Measurements from ENCODE around the gene MYLK. TPM values are rescaled to one million over a fixed set of nuclear protein-coding genes. Genes with fewer than 3 reads are reported as not detected.

The MYLK gene
- total RNA-seq, 4 donors from 2014 or later: 24.6 to 47.0 (median 39.2) TPM

DNA sequence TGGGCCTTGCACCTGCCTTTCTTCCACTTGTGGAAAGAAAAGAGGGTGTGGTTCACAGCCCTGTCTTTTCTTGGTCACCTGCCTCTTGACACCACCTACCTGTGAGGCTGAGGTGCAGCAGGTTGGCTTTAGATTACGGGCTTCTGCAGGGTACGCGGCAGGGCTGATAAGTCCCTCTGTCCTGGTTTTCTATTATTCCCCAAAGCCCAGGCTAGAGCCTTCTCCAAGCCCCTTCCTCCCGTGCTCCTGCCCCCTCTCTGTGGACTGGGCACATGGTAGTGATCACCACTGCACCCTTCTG is 254.4 kb downstream of the MYLK start:
- Histone ChIP-seq H3K36me3 (peaks cover 9% of the 10 kb centered on the region), H3K4me3 (no peak overlapping the region), H3K27ac (no peak overlapping the region), H3K4me1 (peaks cover 14% of the 10 kb centered on the region), H3K9me3 (no peaks in the 10 kb centered on the region), H3K27me3 (no peaks in the 10 kb centered on the region)
- TF ChIP-seq EP300 (IDR thresholded peaks at IDR 0.05): no peak
- no peak for TF ChIP-seq POLR2A (IDR thresholded peaks at IDR 0.05)
- TF ChIP-seq POLR2AphosphoS5 (IDR thresholded peaks at IDR 0.05): no peak
- TF ChIP-seq, protein P1, sequence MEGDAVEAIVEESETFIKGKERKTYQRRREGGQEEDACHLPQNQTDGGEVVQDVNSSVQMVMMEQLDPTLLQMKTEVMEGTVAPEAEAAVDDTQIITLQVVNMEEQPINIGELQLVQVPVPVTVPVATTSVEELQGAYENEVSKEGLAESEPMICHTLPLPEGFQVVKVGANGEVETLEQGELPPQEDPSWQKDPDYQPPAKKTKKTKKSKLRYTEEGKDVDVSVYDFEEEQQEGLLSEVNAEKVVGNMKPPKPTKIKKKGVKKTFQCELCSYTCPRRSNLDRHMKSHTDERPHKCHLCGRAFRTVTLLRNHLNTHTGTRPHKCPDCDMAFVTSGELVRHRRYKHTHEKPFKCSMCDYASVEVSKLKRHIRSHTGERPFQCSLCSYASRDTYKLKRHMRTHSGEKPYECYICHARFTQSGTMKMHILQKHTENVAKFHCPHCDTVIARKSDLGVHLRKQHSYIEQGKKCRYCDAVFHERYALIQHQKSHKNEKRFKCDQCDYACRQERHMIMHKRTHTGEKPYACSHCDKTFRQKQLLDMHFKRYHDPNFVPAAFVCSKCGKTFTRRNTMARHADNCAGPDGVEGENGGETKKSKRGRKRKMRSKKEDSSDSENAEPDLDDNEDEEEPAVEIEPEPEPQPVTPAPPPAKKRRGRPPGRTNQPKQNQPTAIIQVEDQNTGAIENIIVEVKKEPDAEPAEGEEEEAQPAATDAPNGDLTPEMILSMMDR (IDR thresholded peaks at IDR 0.05): no peak
- 88% methylated on average over 4 of the region's 4 CpGs for WGBS
- no peak for DNase-seq (ENCODE audit: low spot score in 2 of 2)

DNA sequence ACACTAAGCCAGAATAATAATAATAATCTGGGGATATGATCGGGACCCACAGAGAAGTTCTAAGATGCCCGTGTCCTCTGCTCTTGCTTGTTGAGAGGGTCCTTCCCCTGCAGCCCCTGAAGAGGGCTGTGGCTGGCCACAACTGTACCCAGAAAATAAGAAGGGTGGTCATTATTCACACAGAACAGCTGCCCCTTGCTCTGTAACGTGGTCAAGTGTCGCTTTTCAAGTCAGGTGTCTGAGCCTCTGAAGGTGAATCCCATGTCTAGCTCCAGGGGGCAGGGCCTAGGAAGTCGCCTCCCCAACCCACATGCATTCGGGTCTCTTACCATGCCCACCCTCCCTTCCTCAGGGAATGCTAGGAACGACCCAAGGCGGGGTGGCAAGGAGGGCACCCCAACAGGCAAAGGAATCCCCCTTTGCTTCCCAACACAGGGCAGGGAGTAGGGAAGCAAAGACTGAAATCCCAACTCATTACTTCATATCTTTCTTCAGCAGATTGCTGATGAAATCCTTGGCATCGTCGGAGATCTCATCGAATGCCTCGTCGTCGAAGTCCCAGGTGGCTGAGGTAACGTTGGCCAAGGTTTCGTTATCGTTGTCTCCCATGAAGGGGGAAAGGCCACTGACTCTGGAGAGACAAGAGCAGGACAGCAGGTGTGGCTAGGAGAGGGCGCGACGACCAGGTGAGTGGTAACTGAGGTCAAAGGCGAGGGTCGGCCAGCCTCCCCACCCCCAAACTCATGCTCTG is 255.0 kb downstream of the MYLK start:
- Histone ChIP-seq H3K4me1 (peaks cover 9% of the 10 kb centered on the region), H3K27ac (no peak overlapping the region), H3K36me3 (peaks cover 11% of the 10 kb centered on the region), H3K4me3 (no peak overlapping the region), H3K9me3 (no peaks in the 10 kb centered on the region), H3K27me3 (no peaks in the 10 kb centered on the region)
- TF ChIP-seq, protein P1 (IDR thresholded peaks at IDR 0.05): no peak
- no peak for TF ChIP-seq EP300 (IDR thresholded peaks at IDR 0.05)
- no peak for TF ChIP-seq POLR2A (IDR thresholded peaks at IDR 0.05)
- TF ChIP-seq POLR2AphosphoS5 (IDR thresholded peaks at IDR 0.05): no peak
- no peak for DNase-seq (ENCODE audit: low spot score in 2 of 2)
- WGBS: 94% methylated on average over 22 of the region's 22 CpGs

DNA sequence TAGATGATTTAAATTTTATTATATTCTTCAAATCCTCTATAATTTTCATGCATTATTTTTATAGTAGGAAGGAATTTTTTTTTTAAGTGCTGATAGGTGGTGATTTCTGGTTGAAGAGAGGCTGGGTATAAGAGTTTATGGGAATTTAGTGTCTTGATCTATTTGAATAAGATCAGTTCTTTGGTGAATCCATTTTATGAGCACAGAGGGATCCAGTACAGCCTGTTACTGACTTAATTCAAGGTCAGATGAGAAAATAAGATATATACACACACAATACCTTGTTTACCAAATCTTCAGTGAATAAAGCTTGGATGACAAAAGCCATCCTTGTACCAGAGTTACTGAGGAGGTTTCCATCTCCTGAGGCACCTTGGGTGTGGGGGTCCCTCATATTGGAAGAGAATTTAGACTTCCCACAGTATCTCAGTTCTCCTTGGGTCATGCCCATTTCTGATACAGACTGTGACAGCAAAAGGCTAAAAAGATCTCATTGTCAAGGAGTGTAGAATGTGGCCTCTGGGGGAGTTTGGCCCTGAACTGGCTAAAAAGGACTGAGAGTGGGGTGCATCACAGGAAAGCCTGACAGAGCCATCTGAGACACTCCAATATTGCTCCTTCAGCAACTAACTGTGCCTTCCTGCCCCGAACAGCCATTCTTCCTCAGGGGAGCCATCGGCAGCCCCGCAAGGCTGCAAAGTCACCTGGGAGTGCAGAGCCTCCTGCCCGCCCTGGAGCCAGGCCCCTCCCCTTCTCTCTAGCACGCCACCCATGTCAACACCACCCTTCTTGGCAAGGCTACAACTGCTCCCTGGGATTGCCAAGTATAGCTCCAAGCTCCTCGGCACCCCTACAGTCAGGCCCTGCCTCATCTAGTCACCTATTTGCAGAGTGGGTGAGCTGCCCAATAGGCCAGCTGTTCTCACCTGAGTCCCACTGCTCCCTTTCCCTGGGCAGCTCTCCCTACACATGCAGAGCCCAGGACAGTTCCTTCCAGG is 256.2 kb downstream of the MYLK start:
- no peak for DNase-seq (ENCODE audit: low spot score in 2 of 2)
- Histone ChIP-seq H3K9me3 (no peaks in the 10 kb centered on the region), H3K27ac (no peak overlapping the region), H3K27me3 (no peaks in the 10 kb centered on the region), H3K4me3 (no peak overlapping the region), H3K4me1 (peaks cover 18% of the 10 kb centered on the region), H3K36me3 (peaks cover 11% of the 10 kb centered on the region)
- 71% methylated on average over 6 of the region's 6 CpGs for WGBS
- TF ChIP-seq POLR2AphosphoS5 (IDR thresholded peaks at IDR 0.05): no peak

DNA sequence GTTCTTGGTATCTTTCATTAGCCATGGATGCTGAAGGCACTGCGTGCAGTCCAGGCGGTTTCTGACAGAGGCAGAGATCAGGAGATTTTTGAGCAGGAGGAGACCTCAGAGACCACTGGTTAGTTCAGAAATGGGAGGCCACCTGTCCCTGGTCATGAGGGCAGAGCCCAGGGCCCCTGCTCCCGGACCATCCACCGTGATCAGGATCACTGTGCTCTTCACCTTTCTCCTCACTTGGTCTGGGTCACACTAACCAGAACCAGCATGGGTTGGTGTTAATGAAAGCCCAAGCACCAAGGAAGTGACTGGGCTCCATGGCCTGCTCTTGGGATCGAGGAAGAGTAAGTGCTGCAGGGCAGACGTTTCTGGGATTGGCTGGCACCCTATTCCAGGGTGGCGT is 257.3 kb downstream of the MYLK start:
- WGBS: 91% methylated on average over 6 of the region's 7 CpGs
- H3K36me3 ChIP-seq: peaks cover 12% of the 10 kb centered on the region
- no peak overlapping the region for H3K4me3 ChIP-seq
- DNase-seq (ENCODE audit: low spot score in 2 of 2): no peak
- no peak overlapping the region for H3K27ac ChIP-seq
- no peaks in the 10 kb centered on the region for H3K27me3 ChIP-seq
- TF ChIP-seq, protein P1 (IDR thresholded peaks at IDR 0.05): no peak
- TF ChIP-seq POLR2AphosphoS5 (IDR thresholded peaks at IDR 0.05) (no peak), EP300 (IDR thresholded peaks at IDR 0.05) (no peak), POLR2A (IDR thresholded peaks at IDR 0.05) (no peak)
- no peaks in the 10 kb centered on the region for H3K9me3 ChIP-seq
- H3K4me1 ChIP-seq: peaks cover 28% of the 10 kb centered on the region

DNA sequence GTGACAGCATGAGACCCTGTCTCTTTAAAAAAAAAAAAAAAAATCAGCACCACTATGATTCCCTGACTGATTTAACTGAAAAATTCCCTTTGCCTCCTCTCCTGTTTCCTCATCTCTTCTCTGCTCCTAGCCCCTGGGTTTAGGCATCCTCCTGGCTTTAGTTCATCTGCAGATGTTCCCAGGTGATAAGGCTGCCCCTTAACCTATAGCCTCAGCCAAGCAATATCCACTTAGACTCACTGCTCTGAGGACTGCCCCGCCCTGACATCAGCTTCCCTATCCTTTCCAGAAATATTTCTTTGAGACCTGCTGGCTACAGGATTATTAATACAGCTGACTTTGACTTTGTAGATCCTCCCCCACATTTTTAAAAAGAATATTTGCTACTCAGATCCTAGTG is 259.8 kb downstream of the MYLK start:
- WGBS: 77% methylated on average over 1 of the region's 1 CpG
- no peaks in the 10 kb centered on the region for H3K9me3 ChIP-seq
- no peak for TF ChIP-seq POLR2A (IDR thresholded peaks at IDR 0.05)
- TF ChIP-seq EP300 (IDR thresholded peaks at IDR 0.05): no peak
- TF ChIP-seq, protein P1 (IDR thresholded peaks at IDR 0.05): no peak
- TF ChIP-seq POLR2AphosphoS5 (IDR thresholded peaks at IDR 0.05): no peak
- peaks cover 37% of the 10 kb centered on the region for H3K4me1 ChIP-seq
- no peak overlapping the region for H3K27ac ChIP-seq
- no peaks in the 10 kb centered on the region for H3K27me3 ChIP-seq
- no peak for DNase-seq (ENCODE audit: low spot score in 2 of 2)
- peaks cover 17% of the 10 kb centered on the region for H3K36me3 ChIP-seq
- no peak overlapping the region for H3K4me3 ChIP-seq

All from suprapubic skin (tissue), 4 donors.